ENCODE measurements around the gene NUP50. TPM values are rescaled to one million over a fixed set of nuclear protein-coding genes. Genes with fewer than 3 reads are reported as not detected.

Gene NUP50
- total and polyA plus RNA-seq, 2 donors (not counting 1 experiment from before 2014, with no cell fraction given), result 9.1 to 105 TPM

GRCh38 chr22:45181766-45182165 is 18.0 kb downstream of the NUP50 start:
- H3K4me1 Mint-ChIP-seq, result no peaks in the 10 kb centered on the region
- intact Hi-C loops (cut with micrococcal nuclease), result no loop called here
- no peak overlapping the region for H3K4me3 ChIP-seq (ENCODE audit: control extremely low read depth in 1 of 5, extremely low read depth in 1 of 5, insufficient read depth in 1 of 5, low read depth in 2 of 5, low read length in 4 of 5)

GRCh38 chr22:45183974-45184373 is 20.2 kb downstream of the NUP50 start:
- H3K4me3 ChIP-seq (ENCODE audit: control extremely low read depth in 1 of 5, extremely low read depth in 1 of 5, insufficient read depth in 1 of 5, low read depth in 2 of 5, low read length in 4 of 5), result no peak overlapping the region
- ATAC-seq (ENCODE audit: low read depth) (no peak), DNase-seq (no peak)
- H3K4me1 Mint-ChIP-seq, result no peaks in the 10 kb centered on the region
- H3K4me1 ChIP-seq (ENCODE audit: control insufficient read depth in 2 of 2, insufficient read depth in 2 of 2, low read length in 2 of 2), result no peaks in the 10 kb centered on the region
- H3K27ac Mint-ChIP-seq, result no peak overlapping the region
- H3K9me3 Mint-ChIP-seq (ENCODE audit: insufficient read depth), result no peaks in the 10 kb centered on the region
- H3K27ac ChIP-seq (ENCODE audit: low read length in 2 of 2), result no peak overlapping the region
- no peaks in the 10 kb centered on the region for H3K9me3 ChIP-seq (ENCODE audit: control extremely low read depth in 1 of 3, control insufficient read depth in 2 of 3, insufficient read depth in 1 of 3, low read length in 2 of 3)
- no peak overlapping the region for H3K4me3 Mint-ChIP-seq
- no peak overlapping the region for H3K9ac ChIP-seq (ENCODE audit: low read length)
- peaks cover 18% of the 10 kb centered on the region for H3K79me2 ChIP-seq (ENCODE audit: control insufficient read depth, insufficient read depth, low read length)
- WGBS (ENCODE audit: insufficient coverage), result 98% methylated on average over 13 of the region's 13 CpGs
- peaks cover 28% of the 10 kb centered on the region for H4K20me1 ChIP-seq (ENCODE audit: control insufficient read depth, insufficient read depth, low read length, poor library complexity, severe bottlenecking)
- H2AFZ ChIP-seq (ENCODE audit: insufficient read depth, low read depth, low read length, poor library complexity, severe bottlenecking), result no peak overlapping the region
- no peak for TF ChIP-seq CTCF (IDR thresholded peaks at IDR 0.05)
- no peak for TF ChIP-seq EZH2 (IDR thresholded peaks at IDR 0.05; ENCODE audit: borderline replicate concordance, insufficient read depth, low read depth, low read length, poor library complexity, severe bottlenecking)
- ChIA-PET POLR2A (no interaction called here), CTCF (interaction anchor here (1.1 kb wide), 1 partner anchor 79 kb away, joined by 3 read pairs; no protein-coding TSS in a partner anchor)
- peaks cover 0 to 72% of the 10 kb centered on the region in 2 experiments for H3K36me3 ChIP-seq (replicated peaks in 1 of 2; ENCODE audit: control extremely low read depth in 1 of 2, control insufficient read depth in 1 of 2, extremely low read depth in 1 of 2, insufficient read depth in 2 of 2, low read length in 1 of 2)
- no peak overlapping the region for H3K4me2 ChIP-seq (replicated peaks; ENCODE audit: low read depth, low read length, poor library complexity, severe bottlenecking)
- H3K27me3 Mint-ChIP-seq, result no peaks in the 10 kb centered on the region
- no peaks in the 10 kb centered on the region for H3K27me3 ChIP-seq (replicated peaks in 1 of 4; ENCODE audit: control extremely low read depth in 1 of 4, control insufficient read depth in 3 of 4, insufficient read depth in 4 of 4, low read length in 3 of 4)
- intact Hi-C loops (cut with micrococcal nuclease), result no loop called here

More at GRCh38 chr22:45181766-45182165, 18.0 kb downstream of the NUP50 start:
- WGBS (ENCODE audit: insufficient coverage), result no CpG with 5 or more reads among the region's 2 CpGs
- H3K79me2 ChIP-seq (ENCODE audit: control insufficient read depth, insufficient read depth, low read length), result peaks cover 28% of the 10 kb centered on the region
- CTCF ChIA-PET, result no interaction called here
- H3K4me1 ChIP-seq (ENCODE audit: control insufficient read depth in 2 of 2, insufficient read depth in 2 of 2, low read length in 2 of 2), result no peaks in the 10 kb centered on the region
- H3K9ac ChIP-seq (ENCODE audit: low read length), result no peak overlapping the region
- H2AFZ ChIP-seq (ENCODE audit: insufficient read depth, low read depth, low read length, poor library complexity, severe bottlenecking), result no peak overlapping the region
- H3K4me2 ChIP-seq (replicated peaks; ENCODE audit: low read depth, low read length, poor library complexity, severe bottlenecking), result no peak overlapping the region
- POLR2A ChIA-PET, result no interaction called here
- peaks cover 42% of the 10 kb centered on the region for H4K20me1 ChIP-seq (ENCODE audit: control insufficient read depth, insufficient read depth, low read length, poor library complexity, severe bottlenecking)
- H3K27ac ChIP-seq (ENCODE audit: low read length in 2 of 2), result no peak overlapping the region
- H3K9me3 ChIP-seq (ENCODE audit: control extremely low read depth in 1 of 3, control insufficient read depth in 2 of 3, insufficient read depth in 1 of 3, low read length in 2 of 3), result no peaks in the 10 kb centered on the region
- no peak for DNase-seq
- ATAC-seq (ENCODE audit: low read depth), result no peak
- peaks cover 0 to 74% of the 10 kb centered on the region in 2 experiments for H3K36me3 ChIP-seq (replicated peaks in 1 of 2; ENCODE audit: control extremely low read depth in 1 of 2, control insufficient read depth in 1 of 2, extremely low read depth in 1 of 2, insufficient read depth in 2 of 2, low read length in 1 of 2)
- H3K9me3 Mint-ChIP-seq (ENCODE audit: insufficient read depth), result no peaks in the 10 kb centered on the region
- no peak overlapping the region for H3K4me3 Mint-ChIP-seq
- TF ChIP-seq CTCF (IDR thresholded peaks at IDR 0.05), result no peak
- no peak for TF ChIP-seq EZH2 (IDR thresholded peaks at IDR 0.05; ENCODE audit: borderline replicate concordance, insufficient read depth, low read depth, low read length, poor library complexity, severe bottlenecking)
- H3K27ac Mint-ChIP-seq, result no peak overlapping the region
- H3K27me3 ChIP-seq (replicated peaks in 1 of 4; ENCODE audit: control extremely low read depth in 1 of 4, control insufficient read depth in 3 of 4, insufficient read depth in 4 of 4, low read length in 3 of 4), result no peaks in the 10 kb centered on the region
- no peaks in the 10 kb centered on the region for H3K27me3 Mint-ChIP-seq
